ENCODE data around the gene TNFRSF6B. TPM values are rescaled to one million over a fixed set of nuclear protein-coding genes. Genes with fewer than 3 reads are reported as not detected.

TNFRSF6B gene
- polyA plus RNA-seq, 2 of the 4 experiments (the other 2 are of a cell fraction) = 0.22 to 0.66 TPM

DNA sequence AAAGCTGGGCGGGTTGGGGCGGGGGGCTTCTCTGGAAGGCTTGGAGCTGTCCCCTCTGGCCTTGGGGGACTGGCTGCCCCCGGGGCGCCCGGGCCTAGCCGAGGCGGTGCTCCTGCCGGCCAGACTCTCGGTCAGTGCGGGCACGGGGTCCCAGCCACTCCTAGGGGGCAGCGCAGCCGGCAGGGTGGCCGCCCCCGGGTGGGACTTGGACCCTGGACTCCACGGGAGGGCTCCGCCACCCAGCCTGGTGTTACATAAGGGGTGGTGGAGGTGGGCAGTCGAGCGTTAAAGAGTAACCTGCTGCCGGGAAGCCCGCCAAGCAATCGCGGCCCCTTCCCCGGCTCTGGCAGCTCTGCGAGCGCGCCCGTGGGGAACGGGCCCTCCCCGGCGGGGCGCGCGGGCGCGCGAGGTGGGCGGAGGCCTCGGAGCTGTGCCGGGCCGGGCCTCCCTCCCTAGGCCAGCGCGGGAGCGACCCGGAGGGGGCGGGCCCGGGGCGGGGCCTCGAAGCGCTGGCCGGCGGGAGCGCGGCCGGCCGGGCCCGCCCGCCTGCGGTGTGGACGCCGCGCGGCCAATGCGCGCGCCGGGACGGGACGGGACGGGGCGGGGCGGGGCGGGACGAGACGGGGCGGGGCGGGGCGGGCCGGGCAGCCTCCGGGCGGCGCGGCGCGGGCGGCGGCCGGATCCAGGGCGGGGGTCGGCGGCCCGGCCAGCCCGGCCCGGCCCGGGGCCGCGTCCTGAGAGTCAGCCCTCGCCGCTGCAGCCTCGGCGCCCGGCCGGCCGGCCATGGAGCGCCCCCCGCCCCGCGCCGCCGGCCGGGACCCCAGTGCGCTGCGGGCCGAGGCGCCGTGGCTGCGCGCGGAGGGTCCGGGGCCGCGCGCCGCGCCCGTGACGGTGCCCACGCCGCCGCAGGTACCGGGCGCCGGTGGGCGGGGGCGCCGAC is 42.9 kb downstream of the TNFRSF6B start, which contains the start of gene SLC2A4RG:
SLC2A4RG (plus strand) TSS at position 647 of the 940 bp plus-strand sequence; CDS start at position 784, 137 bp downstream.
- peak; percentile 44 to 56 for ATAC-seq
- Histone ChIP-seq H3K9me3 (no peaks in the 10 kb centered on the region), H3K27ac (peak within 1 kb of the TSS; percentile 93 to 96), H3K4me1 (peaks cover 17% of the 10 kb centered on the region), H3K4me2 (peak within 1 kb of the TSS; percentile 98), H3K4me3 (peak within 1 kb of the TSS; percentile 97)
- DNase-seq (ENCODE audit: low read depth in 1 of 2, low spot score in 1 of 2) = peak; percentile 74 to 90
- ChIA-PET CTCF (interaction anchor here (1.1 kb wide), 1 partner anchor 41 kb away, joined by 3 read pairs; no protein-coding TSS in a partner anchor), POLR2A (interaction anchor here (1.0 to 1.2 kb wide), 2 partner anchors 32 to 126 kb away, joined by 3 read pairs; partner anchors contain the start of genes ARFRP1, TPD52L2 and ZGPAT)
- no peak for FAIRE-seq
- TF ChIP-seq POLR2A (IDR thresholded peaks at IDR 0.05; ENCODE audit: low read length) (0 out of 2 replicates have a peak, but pooled peaks have one; percentile 8), NFE2L2 (conservative IDR thresholded peaks at IDR 0.05; ENCODE audit: low read length) (no peak)
- TF ChIP-seq, protein P1, sequence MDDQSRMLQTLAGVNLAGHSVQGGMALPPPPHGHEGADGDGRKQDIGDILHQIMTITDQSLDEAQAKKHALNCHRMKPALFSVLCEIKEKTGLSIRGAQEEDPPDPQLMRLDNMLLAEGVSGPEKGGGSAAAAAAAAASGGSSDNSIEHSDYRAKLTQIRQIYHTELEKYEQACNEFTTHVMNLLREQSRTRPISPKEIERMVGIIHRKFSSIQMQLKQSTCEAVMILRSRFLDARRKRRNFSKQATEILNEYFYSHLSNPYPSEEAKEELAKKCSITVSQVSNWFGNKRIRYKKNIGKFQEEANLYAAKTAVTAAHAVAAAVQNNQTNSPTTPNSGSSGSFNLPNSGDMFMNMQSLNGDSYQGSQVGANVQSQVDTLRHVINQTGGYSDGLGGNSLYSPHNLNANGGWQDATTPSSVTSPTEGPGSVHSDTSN (IDR thresholded peaks at IDR 0.05) = 0 out of 2 replicates have a peak, but pooled peaks have one; percentile 5
- 85% methylated on average over 4 of the region's 136 CpGs for WGBS (ENCODE audit: missing lambda C conversion rate)

DNA sequence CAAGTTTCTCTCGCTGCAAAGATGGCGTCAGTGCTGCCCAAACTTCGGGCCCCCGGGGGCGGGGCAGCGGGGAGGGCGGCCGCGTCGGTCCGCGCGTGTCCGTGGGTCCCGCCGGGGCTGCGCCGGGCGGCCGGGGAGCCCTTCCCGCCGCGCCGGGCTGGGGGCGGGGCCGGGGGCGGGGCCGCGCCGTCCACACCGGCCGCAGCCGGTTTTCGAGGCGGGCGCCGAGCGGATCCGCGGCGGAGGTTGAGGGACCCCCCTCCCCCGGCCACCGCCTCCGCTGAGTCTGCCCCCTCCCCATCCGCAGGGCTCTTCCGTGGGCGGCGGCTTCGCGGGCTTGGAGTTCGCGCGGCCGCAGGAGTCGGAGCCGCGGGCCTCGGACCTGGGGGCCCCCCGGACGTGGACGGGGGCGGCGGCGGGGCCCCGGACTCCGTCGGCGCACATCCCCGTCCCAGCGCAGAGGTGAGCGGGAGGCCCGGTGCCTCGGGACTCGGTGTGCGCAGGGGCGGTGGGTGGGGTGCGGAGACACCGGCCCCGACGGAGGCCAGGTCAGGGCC is 43.7 kb downstream of the TNFRSF6B start:
- Histone ChIP-seq H3K4me1 (peaks cover 17% of the 10 kb centered on the region), H3K4me3 (peak overlapping the region; percentile 97), H3K27ac (peak overlapping the region; percentile 93 to 96), H3K9me3 (no peaks in the 10 kb centered on the region), H3K4me2 (peak overlapping the region; percentile 98)
- TF ChIP-seq PHF8 (IDR thresholded peaks at IDR 0.05; ENCODE audit: borderline replicate concordance, low read depth) (0 out of 2 replicates have a peak, but pooled peaks have one; percentile 23), ZSCAN20 (CRISPR knock-in tag; IDR thresholded peaks at IDR 0.05) (no peak), JUN (IDR thresholded peaks at IDR 0.05) (peak in 1 of 2 experiments; percentile 45; a peak in 1 of 5 replicates)
- TF ChIP-seq, protein P2, sequence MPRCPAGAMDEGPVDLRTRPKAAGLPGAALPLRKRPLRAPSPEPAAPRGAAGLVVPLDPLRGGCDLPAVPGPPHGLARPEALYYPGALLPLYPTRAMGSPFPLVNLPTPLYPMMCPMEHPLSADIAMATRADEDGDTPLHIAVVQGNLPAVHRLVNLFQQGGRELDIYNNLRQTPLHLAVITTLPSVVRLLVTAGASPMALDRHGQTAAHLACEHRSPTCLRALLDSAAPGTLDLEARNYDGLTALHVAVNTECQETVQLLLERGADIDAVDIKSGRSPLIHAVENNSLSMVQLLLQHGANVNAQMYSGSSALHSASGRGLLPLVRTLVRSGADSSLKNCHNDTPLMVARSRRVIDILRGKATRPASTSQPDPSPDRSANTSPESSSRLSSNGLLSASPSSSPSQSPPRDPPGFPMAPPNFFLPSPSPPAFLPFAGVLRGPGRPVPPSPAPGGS (IDR thresholded peaks at IDR 0.05) = 0 out of 3 replicates have a peak, but pooled peaks have one; percentile 37
- TF ChIP-seq, protein P3, sequence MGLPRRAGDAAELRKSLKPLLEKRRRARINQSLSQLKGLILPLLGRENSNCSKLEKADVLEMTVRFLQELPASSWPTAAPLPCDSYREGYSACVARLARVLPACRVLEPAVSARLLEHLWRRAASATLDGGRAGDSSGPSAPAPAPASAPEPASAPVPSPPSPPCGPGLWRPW (IDR thresholded peaks at IDR 0.05) = no peak
- FAIRE-seq (no peak), ATAC-seq (peak; percentile 21 to 27), DNase-seq (ENCODE audit: low read depth in 1 of 2, low spot score in 1 of 2) (peak in 1 of 2 experiments; percentile 45)
- no CpG with 5 or more reads among the region's 80 CpGs for WGBS (ENCODE audit: missing lambda C conversion rate)
- CTCF ChIA-PET = interaction anchor here (0.7 to 2.2 kb wide), 8 partner anchors 11 to 246 kb away, joined by 3 to 12 read pairs (median 3); no protein-coding TSS in a partner anchor
- POLR2A ChIA-PET = interaction anchor here (1.2 to 1.6 kb wide), 7 partner anchors 12 to 240 kb away, joined by 3 to 16 read pairs (median 5); partner anchors contain the start of genes ARFRP1, PPDPF, TPD52L2 and ZGPAT

DNA sequence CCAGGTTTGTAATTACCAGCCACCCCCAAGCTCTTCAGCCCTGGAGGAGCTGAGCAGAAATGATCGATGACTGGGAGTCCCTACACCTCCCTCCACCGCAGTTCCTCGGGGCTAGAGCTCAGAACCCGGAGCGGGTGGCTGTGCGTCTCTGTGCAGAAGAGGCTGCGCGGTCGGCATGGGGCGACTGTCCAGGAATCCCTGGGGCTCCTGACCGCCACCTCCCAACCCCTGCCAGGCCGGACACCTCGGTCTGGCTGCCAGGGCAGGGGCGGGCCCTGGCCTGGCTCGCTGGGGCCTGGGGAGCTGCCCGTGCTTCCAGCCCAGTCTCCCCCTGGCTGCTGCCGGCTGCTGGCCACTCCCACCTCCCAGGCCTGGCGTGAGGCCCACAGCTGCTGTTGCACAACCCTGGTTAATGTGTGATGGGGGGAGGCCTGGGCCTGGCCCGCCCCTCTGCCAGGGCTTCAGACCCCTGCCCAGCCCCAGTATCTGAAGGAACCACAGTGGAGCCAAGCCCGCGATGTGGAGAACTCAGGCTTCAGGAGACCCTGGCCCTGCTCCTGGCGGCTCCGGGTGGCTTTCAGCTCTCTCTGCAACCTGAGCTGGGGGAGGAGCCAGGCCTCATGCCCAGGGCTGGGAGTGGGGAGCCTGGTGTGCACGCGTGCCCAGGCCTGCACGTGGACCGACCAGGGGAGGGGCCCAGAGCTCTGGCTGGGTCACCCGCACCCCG is 44.3 kb downstream of the TNFRSF6B start:
- Histone ChIP-seq H3K9me3 (no peaks in the 10 kb centered on the region), H3K27ac (peak overlapping the region; percentile 93 to 96), H3K4me3 (peak overlapping the region; percentile 97), H3K4me1 (peaks cover 17% of the 10 kb centered on the region), H3K4me2 (peak overlapping the region; percentile 98)
- FAIRE-seq (peak; percentile 28), ATAC-seq (peak; percentile 58 to 85), DNase-seq (ENCODE audit: low read depth in 1 of 2, low spot score in 1 of 2) (peak; percentile 90 to 94)
- ChIA-PET CTCF (interaction anchor here (0.7 to 2.2 kb wide), 13 partner anchors 11 to 246 kb away, joined by 3 to 12 read pairs (median 3); no protein-coding TSS in a partner anchor), POLR2A (interaction anchor here (0.5 to 1.6 kb wide), 11 partner anchors 9 to 240 kb away, joined by 3 to 16 read pairs (median 5); partner anchors contain the start of genes ARFRP1, DNAJC5, PPDPF and TPD52L2)
- WGBS (ENCODE audit: missing lambda C conversion rate) = 0% methylated on average over 8 of the region's 29 CpGs
- TF ChIP-seq SMC3 (IDR thresholded peaks at IDR 0.05) (0 out of 3 replicates have a peak, but pooled peaks have one; percentile 9), ZC3H11A (IDR thresholded peaks at IDR 0.05) (no peak), HOXB5 (CRISPR knock-in tag; IDR thresholded peaks at IDR 0.05) (no peak), RNF2 (IDR thresholded peaks at IDR 0.05; ENCODE audit: borderline replicate concordance, low read depth) (0 out of 2 replicates have a peak, but pooled peaks have one; percentile 46), TP53 (CRISPR knock-in tag; IDR thresholded peaks at IDR 0.05) (no peak), HDAC2 (IDR thresholded peaks at IDR 0.05) (no peak), GATA3 (IDR thresholded peaks at IDR 0.05; ENCODE audit: borderline replicate concordance) (peak; percentile 12; the same call in 1 of the 2 replicates), MAFK (IDR thresholded peaks at IDR 0.05; ENCODE audit: partially characterized antibody) (no peak), RAD21 (conservative IDR thresholded peaks at IDR 0.05 in 1 of 2, IDR thresholded peaks at IDR 0.05 in 1 of 2) (no peak), HOXB13 (CRISPR knock-in tag; IDR thresholded peaks at IDR 0.05; ENCODE audit: low read depth) (no peak), NPAS2 (CRISPR knock-in tag; IDR thresholded peaks at IDR 0.05; ENCODE audit: borderline replicate concordance) (peak; percentile 68; the same call in 1 of the 2 replicates), POLR2A (IDR thresholded peaks at IDR 0.05; ENCODE audit: low read length) (peak; percentile 13; the same call in 1 of the 2 replicates), MAZ (IDR thresholded peaks at IDR 0.05; ENCODE audit: borderline replicate concordance, low read depth, low read length) (no peak), TFCP2L1 (CRISPR knock-in tag; IDR thresholded peaks at IDR 0.05) (no peak), POLR2AphosphoS2 (conservative IDR thresholded peaks at IDR 0.05; ENCODE audit: low read length) (no peak), ZNF302 (CRISPR knock-in tag; IDR thresholded peaks at IDR 0.05) (no peak), ZSCAN20 (CRISPR knock-in tag; IDR thresholded peaks at IDR 0.05) (no peak)
- TF ChIP-seq, protein P4, sequence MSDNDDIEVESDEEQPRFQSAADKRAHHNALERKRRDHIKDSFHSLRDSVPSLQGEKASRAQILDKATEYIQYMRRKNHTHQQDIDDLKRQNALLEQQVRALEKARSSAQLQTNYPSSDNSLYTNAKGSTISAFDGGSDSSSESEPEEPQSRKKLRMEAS (IDR thresholded peaks at IDR 0.05) = peak; percentile 93
- TF ChIP-seq, protein P5, sequence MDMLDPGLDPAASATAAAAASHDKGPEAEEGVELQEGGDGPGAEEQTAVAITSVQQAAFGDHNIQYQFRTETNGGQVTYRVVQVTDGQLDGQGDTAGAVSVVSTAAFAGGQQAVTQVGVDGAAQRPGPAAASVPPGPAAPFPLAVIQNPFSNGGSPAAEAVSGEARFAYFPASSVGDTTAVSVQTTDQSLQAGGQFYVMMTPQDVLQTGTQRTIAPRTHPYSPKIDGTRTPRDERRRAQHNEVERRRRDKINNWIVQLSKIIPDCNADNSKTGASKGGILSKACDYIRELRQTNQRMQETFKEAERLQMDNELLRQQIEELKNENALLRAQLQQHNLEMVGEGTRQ (IDR thresholded peaks at IDR 0.05) = 0 out of 2 replicates have a peak, but pooled peaks have one; percentile 2
